ENCODE results near the gene EFHC1. TPM values are rescaled to one million over a fixed set of nuclear protein-coding genes. Genes with fewer than 3 reads are reported as not detected.

The EFHC1 gene
- total RNA-seq, 1 experiment from 2014 or later: 13.2 TPM

- no peak overlapping the region for H4K91ac ChIP-seq (ENCODE audit: insufficient read length, low read depth, low read length)
- no peak overlapping the region for H3K56ac ChIP-seq (ENCODE audit: insufficient read length, low read depth, low read length)
- no peak overlapping the region for H3K4ac ChIP-seq (ENCODE audit: low read depth, low read length)
- Mint-ChIP-seq H3K9me3 (no peaks in the 10 kb centered on the region), H3K27ac (no peak overlapping the region), H3K4me3 (no peak overlapping the region), H3K27me3 (ENCODE audit: low read depth) (no peaks in the 10 kb centered on the region), H3K36me3 (ENCODE audit: insufficient read depth in 1 of 3, low read depth in 3 of 3) (peaks cover 18 to 61% (median 38%) of the 10 kb centered on the region in 3 experiments; a peak in 6 of 7 replicates), H3K4me1 (peaks cover 42 to 54% of the 10 kb centered on the region in 2 experiments)
- H3K9ac ChIP-seq (ENCODE audit: extremely low read depth, insufficient read length, low read length): no peak overlapping the region
- no peak overlapping the region for H2AFZ ChIP-seq (ENCODE audit: low read length)
- TF ChIP-seq CTCF (conservative IDR thresholded peaks at IDR 0.05): no peak
- H3K14ac ChIP-seq (ENCODE audit: insufficient read depth, low read length): no peak overlapping the region; the same call in 1 of the 2 replicates
- H3K4me2 ChIP-seq (ENCODE audit: insufficient read depth, insufficient read length, low read length): no peak overlapping the region
- no peak overlapping the region for H3T11ph ChIP-seq (ENCODE audit: low read length)
- no peak overlapping the region for H2BK120ac ChIP-seq (ENCODE audit: low read depth, low read length, poor library complexity, severe bottlenecking)
- no peak overlapping the region for H4K8ac ChIP-seq (replicated peaks; ENCODE audit: insufficient read length, low read depth, low read length)
- no peak overlapping the region for H2BK20ac ChIP-seq (ENCODE audit: low read depth, low read length, poor library complexity, severe bottlenecking)
- no peaks in the 10 kb centered on the region for H3K79me1 ChIP-seq (ENCODE audit: insufficient read depth, low read depth, low read length, poor library complexity, severe bottlenecking)
- no peak overlapping the region for H2BK12ac ChIP-seq (ENCODE audit: insufficient read length, low read depth, low read length)
- H3K27ac ChIP-seq (ENCODE audit: insufficient read length, low read depth, low read length): no peak overlapping the region
- H3K4me1 ChIP-seq (ENCODE audit: insufficient read depth, low read length): peaks cover 7% of the 10 kb centered on the region; the same call in 1 of the 2 replicates
- no peak overlapping the region for H4K5ac ChIP-seq (ENCODE audit: insufficient read length, low read depth, low read length)
- WGBS (ENCODE audit: extremely low coverage, insufficient read length, low lambda C conversion rate): no CpG with 5 or more reads among the region's 10 CpGs
- H3K23me2 ChIP-seq (ENCODE audit: insufficient read length, low read depth, low read length, poor library complexity, severe bottlenecking): no peaks in the 10 kb centered on the region
- no peaks in the 10 kb centered on the region for H3K9me3 ChIP-seq (ENCODE audit: control insufficient read depth, low read depth, low read length)
- no peak for DNase-seq
- H3K18ac ChIP-seq (ENCODE audit: insufficient read length, low read depth, low read length): no peak overlapping the region
- no peaks in the 10 kb centered on the region for H3K27me3 ChIP-seq (ENCODE audit: insufficient read depth, low read length)
- H3K23ac ChIP-seq (ENCODE audit: insufficient read length, low read depth, low read length): no peak overlapping the region
- no peak overlapping the region for H2AK5ac ChIP-seq (ENCODE audit: insufficient read length, low read length)
- no peak overlapping the region for H2BK15ac ChIP-seq (ENCODE audit: low read depth, low read length)
- no peaks in the 10 kb centered on the region for H3K79me2 ChIP-seq (ENCODE audit: insufficient read depth, low read length)
- no peak overlapping the region for H2BK5ac ChIP-seq (ENCODE audit: insufficient read length, low read length)
- no peaks in the 10 kb centered on the region for H4K20me1 ChIP-seq (ENCODE audit: control insufficient read depth, insufficient read depth, insufficient read length)
Measured at GRCh38 chr6:52511163-52511562, 91.0 kb downstream of the EFHC1 start.

Data from H9 (cell line).